NT2/D1 (cell line): ENCODE data around the gene SNAPC1.
"Not testable (repeated sequence)": the region's sequence is repeated elsewhere in the genome, so short reads cannot be mapped to it uniquely, and the experiment has no call there.

Experiments
- DNase-seq: peaks from one replicate; pipeline ENCODE4 v3.0.0-alpha.2; 2011; ENCODE audit warnings: low read depth, low spot score
- H3K27me3 ChIP-seq: 2 replicates; pipeline ENCODE4 v1.6.0; 2011; ENCODE audit warnings: mild to moderate bottlenecking; ENCODE audit not compliant: insufficient read length, insufficient read depth
- H3K36me3 ChIP-seq: 2 replicates; pipeline ENCODE4 v1.6.1; 2011; ENCODE audit warnings: mild to moderate bottlenecking, low read length, mixed read lengths; ENCODE audit not compliant: insufficient read depth, insufficient read length
- H3K4me1 ChIP-seq: 2 replicates; pipeline ENCODE4 v1.5.1; 2011; ENCODE audit not compliant: insufficient read depth, insufficient read length
- H3K4me3 ChIP-seq: 2 replicates; pipeline ENCODE4 v1.5.1; 2011; ENCODE audit warnings: low read depth; ENCODE audit not compliant: insufficient read length
- H3K9ac ChIP-seq: 2 replicates; pipeline ENCODE4 v1.6.0; 2011; ENCODE audit warnings: low read depth; ENCODE audit not compliant: insufficient read length
- H3K9me3 ChIP-seq: 2 replicates; pipeline ENCODE4 v1.5.1; 2011; ENCODE audit warnings: mild to moderate bottlenecking, low read length; ENCODE audit not compliant: insufficient read depth
- SUZ12 ChIP-seq: IDR thresholded peaks from 2 replicates; pipeline ENCODE4 v1.6.1; 2011; ENCODE audit not compliant: insufficient read length, insufficient read depth; ENCODE audit errors: extremely low read depth
- YY1 ChIP-seq: IDR thresholded peaks from 2 replicates; pipeline ENCODE4 v1.6.1; 2011; ENCODE audit not compliant: insufficient read length, insufficient read depth
- ZNF274 ChIP-seq: IDR thresholded peaks from 2 replicates; pipeline ENCODE4 v1.6.1; 2011; ENCODE audit warnings: mild to moderate bottlenecking, low read depth, low read length

The SNAPC1 gene

DNA sequence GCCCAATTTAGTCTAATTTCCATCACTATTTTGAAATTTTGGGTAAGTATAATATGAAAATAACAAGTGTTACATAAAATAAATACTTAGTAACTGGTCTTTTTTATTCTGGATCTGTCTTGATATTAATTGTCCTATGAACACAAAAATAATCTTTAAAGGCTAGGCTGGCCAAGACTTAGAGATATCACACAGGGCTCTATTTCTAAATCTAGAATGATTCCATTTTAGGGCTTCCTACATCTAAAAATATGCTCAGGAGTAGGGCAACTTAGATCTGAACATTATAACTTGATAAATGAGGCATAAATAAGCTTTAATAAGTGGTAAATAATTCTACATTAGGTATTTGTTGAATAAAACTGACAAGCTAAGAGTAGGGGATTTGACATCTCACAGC lies 23.1 kb upstream of the SNAPC1 start:
- Histone ChIP-seq H3K9me3 (no peaks in the 10 kb centered on the region), H3K27me3 (no peaks in the 10 kb centered on the region), H3K36me3 (peaks cover 79% of the 10 kb centered on the region), H3K9ac (no peak overlapping the region), H3K4me1 (no peaks in the 10 kb centered on the region), H3K4me3 (no peak overlapping the region)
- TF ChIP-seq YY1 (no peak), ZNF274 (no peak), SUZ12 (no peak)
- no peak for DNase-seq

DNA sequence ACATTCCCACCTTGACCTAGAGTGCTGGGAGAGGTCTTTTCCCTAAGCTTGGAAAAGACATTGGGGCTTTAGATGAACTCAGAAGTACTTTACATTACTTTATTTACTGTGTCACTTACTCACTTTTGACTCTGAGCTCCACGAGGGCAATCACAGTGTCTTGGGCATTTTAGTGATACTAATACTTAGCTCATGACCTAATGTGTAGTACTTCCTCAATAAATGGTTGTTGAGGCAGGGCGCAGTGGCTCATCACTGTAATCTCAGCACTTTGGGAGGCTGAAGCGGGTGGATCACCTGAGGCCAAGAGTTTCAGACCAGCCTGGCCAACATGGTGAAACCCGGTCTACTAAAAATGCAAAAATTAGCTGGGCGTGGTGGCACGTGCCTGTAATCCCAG lies 19.8 kb upstream of the SNAPC1 start:
- no peak for TF ChIP-seq ZNF274
- no peak for TF ChIP-seq SUZ12
- no peak for TF ChIP-seq YY1
- no peak overlapping the region for H3K9ac ChIP-seq
- H3K36me3 ChIP-seq, result peaks cover 74% of the 10 kb centered on the region
- H3K4me1 ChIP-seq, result no peaks in the 10 kb centered on the region
- DNase-seq, result no peak
- no peak overlapping the region for H3K4me3 ChIP-seq
- no peaks in the 10 kb centered on the region for H3K27me3 ChIP-seq
- H3K9me3 ChIP-seq, result no peaks in the 10 kb centered on the region

DNA sequence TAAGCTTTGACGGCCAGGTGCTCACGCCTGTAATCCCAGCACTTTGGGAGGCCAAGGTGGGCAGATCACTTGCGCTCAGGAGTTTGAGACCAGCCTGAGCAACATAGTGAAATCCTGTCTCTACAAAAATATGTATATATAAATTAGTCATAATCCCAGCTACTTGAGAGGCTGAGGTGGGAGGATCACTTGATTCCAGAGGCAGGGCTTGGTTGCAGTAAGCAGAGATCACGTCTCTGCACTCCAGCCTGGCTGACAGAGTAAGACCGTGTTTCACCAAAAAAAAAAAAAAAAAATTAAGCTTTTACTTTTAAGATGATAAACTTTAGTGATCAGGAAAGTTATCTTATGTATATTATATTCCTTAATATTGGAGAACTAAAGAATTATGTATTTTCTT lies 18.0 kb upstream of the SNAPC1 start:
- TF ChIP-seq SUZ12, result no peak
- no peak for TF ChIP-seq ZNF274
- TF ChIP-seq YY1, result no peak
- no peaks in the 10 kb centered on the region for H3K4me1 ChIP-seq
- H3K9ac ChIP-seq, result no peak overlapping the region
- H3K27me3 ChIP-seq, result no peaks in the 10 kb centered on the region
- H3K4me3 ChIP-seq, result no peak overlapping the region
- H3K36me3 ChIP-seq, result peaks cover 70% of the 10 kb centered on the region
- H3K9me3 ChIP-seq, result no peaks in the 10 kb centered on the region
- DNase-seq, result no peak

DNA sequence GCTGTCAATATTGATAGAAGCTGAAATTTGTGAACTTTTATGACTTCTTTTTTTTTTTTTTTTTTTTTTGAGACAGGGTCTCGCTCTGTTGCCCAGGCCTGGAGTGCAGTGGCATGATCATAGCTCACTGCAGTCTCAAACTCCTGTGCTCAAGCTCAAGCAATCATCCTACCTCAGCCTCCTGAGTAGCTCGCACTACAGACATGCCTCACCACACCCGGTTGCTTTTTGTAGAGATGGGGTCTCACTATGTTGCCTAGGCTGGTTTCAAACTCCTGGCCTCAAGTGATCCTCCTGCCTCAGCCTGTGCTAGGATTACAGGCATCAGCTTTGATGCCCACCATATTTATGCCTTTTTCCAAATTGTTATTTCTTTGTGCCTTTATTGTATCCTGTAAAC lies 15.9 kb upstream of the SNAPC1 start:
- not testable (repeated sequence) for H3K27me3 ChIP-seq, H3K4me1 ChIP-seq, H3K4me3 ChIP-seq, H3K9me3 ChIP-seq, DNase-seq, H3K9ac ChIP-seq
- H3K36me3 ChIP-seq, result peaks cover 56% of the 10 kb centered on the region

DNA sequence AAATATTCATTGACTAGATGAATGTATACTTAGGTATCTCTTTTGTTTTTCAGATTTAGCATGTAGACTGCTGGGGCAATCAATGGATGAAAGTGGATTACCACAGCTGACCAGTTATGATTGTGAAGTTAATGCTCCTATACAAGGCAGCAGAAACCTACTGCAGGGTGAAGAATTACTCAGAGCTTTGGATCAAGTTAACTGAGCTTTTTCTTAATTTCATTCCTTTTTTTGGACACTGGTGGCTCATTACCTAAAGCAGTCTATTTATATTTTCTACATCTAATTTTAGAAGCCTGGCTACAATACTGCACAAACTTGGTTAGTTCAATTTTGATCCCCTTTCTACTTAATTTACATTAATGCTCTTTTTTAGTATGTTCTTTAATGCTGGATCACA lies 15.3 kb upstream of the SNAPC1 start:
- Histone ChIP-seq H3K4me3 (no peak overlapping the region), H3K36me3 (peaks cover 51% of the 10 kb centered on the region), H3K9ac (no peak overlapping the region), H3K4me1 (no peaks in the 10 kb centered on the region), H3K27me3 (no peaks in the 10 kb centered on the region), H3K9me3 (no peaks in the 10 kb centered on the region)
- TF ChIP-seq ZNF274, result no peak
- no peak for TF ChIP-seq YY1
- TF ChIP-seq SUZ12, result no peak
- DNase-seq, result no peak

DNA sequence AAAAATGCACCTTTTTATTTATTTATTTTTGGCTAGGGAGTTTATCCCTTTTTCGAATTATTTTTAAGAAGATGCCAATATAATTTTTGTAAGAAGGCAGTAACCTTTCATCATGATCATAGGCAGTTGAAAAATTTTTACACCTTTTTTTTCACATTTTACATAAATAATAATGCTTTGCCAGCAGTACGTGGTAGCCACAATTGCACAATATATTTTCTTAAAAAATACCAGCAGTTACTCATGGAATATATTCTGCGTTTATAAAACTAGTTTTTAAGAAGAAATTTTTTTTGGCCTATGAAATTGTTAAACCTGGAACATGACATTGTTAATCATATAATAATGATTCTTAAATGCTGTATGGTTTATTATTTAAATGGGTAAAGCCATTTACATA lies 14.9 kb upstream of the SNAPC1 start:
- no peak overlapping the region for H3K9ac ChIP-seq
- no peaks in the 10 kb centered on the region for H3K9me3 ChIP-seq
- H3K4me1 ChIP-seq, result no peaks in the 10 kb centered on the region
- DNase-seq, result no peak
- H3K27me3 ChIP-seq, result no peaks in the 10 kb centered on the region
- peaks cover 46% of the 10 kb centered on the region for H3K36me3 ChIP-seq
- TF ChIP-seq YY1 (no peak), SUZ12 (no peak), ZNF274 (no peak)
- no peak overlapping the region for H3K4me3 ChIP-seq

DNA sequence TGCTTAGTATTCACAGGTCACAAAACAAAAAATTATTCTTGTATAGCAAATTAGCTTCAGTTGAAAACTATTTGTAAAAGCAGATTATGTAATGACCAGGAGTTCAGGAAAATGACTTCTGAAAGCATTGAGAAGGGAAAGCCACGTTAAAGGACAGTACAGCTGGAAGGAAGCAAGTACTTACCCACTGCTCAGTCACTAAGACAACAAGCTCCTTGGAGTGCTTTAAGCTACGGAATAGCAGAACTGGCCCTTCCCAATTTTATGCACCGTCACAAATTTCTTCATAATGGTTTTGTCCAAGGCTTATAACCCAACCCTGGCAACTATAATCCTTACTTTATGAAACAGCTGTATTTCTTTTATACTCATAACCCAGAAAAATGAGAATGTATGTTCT lies 13.0 kb upstream of the SNAPC1 start:
- TF ChIP-seq ZNF274, result no peak
- no peak for TF ChIP-seq YY1
- no peak for TF ChIP-seq SUZ12
- DNase-seq, result no peak
- Histone ChIP-seq H3K27me3 (no peaks in the 10 kb centered on the region), H3K36me3 (peaks cover 30% of the 10 kb centered on the region), H3K4me3 (no peak overlapping the region), H3K4me1 (no peaks in the 10 kb centered on the region), H3K9me3 (no peaks in the 10 kb centered on the region), H3K9ac (no peak overlapping the region)

DNA sequence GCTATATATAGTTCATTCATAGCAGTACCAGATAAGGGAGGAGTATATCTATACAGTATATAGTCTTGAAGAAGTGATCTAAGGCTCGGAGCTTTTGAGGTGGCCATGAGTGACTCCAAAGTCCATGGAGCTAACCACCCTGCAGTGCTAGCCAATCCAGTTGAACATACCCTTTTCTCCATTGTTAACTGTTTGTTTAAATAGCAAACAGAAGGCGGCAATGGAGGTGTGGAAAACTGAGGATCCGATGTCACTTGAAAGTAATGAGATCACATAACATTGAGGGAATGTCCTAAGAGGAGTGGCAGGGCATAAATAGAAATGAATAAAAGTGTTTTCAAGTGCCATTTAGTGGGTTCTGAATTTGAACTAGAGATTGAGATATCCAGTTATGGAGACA lies 12.4 kb upstream of the SNAPC1 start:
- Histone ChIP-seq H3K27me3 (no peaks in the 10 kb centered on the region), H3K9ac (no peak overlapping the region), H3K36me3 (peaks cover 26% of the 10 kb centered on the region), H3K4me1 (no peaks in the 10 kb centered on the region), H3K9me3 (no peaks in the 10 kb centered on the region), H3K4me3 (no peak overlapping the region)
- no peak for DNase-seq
- TF ChIP-seq ZNF274 (no peak), SUZ12 (no peak), YY1 (no peak)
